Nephron progenitor cell (in vitro differentiated cells): ENCODE data around the gene PRPF6.

ENCODE experiments used
- DNase-seq: peaks from one replicate; pipeline ENCODE4 v3.0.0; 2021
- H3K27ac Mint-ChIP-seq: 2 replicates; pipeline ENCODE4 v1.8.0; 2021; ENCODE audit warnings: mild to moderate bottlenecking, moderate library complexity, mixed read lengths
- H3K27me3 Mint-ChIP-seq: 2 replicates; pipeline ENCODE4 v1.8.0; 2021; ENCODE audit warnings: mild to moderate bottlenecking, low read depth, mixed read lengths; ENCODE audit not compliant: poor library complexity
- H3K36me3 Mint-ChIP-seq: 2 replicates; pipeline ENCODE4 v1.8.0; 2021; ENCODE audit warnings: low read depth, mixed read lengths
- H3K4me1 Mint-ChIP-seq: 2 replicates; pipeline ENCODE4 v1.8.0; 2021; ENCODE audit warnings: mixed read lengths
- H3K4me3 Mint-ChIP-seq: 2 replicates; pipeline ENCODE4 v1.8.0; 2021; ENCODE audit warnings: mild to moderate bottlenecking, moderate library complexity, mixed read lengths
- H3K9me3 Mint-ChIP-seq: 2 replicates; pipeline ENCODE4 v1.8.0; 2021; ENCODE audit warnings: mild to moderate bottlenecking, moderate library complexity, mixed read lengths
- TF ChIP-seq, protein P1 (sequence below): fragments of 200-600 bp; sonication (generic); IDR thresholded peaks from 2 replicates; pipeline ENCODE4 v1.5.0; 2021; ENCODE audit warnings: antibody characterized with exemption

Gene PRPF6

GRCh38 chr20:63940472-63941266 lies 40.3 kb upstream of the PRPF6 start:
- Mint-ChIP-seq H3K4me3 (no peak overlapping the region), H3K4me1 (peaks cover 11% of the 10 kb centered on the region)

DNA sequence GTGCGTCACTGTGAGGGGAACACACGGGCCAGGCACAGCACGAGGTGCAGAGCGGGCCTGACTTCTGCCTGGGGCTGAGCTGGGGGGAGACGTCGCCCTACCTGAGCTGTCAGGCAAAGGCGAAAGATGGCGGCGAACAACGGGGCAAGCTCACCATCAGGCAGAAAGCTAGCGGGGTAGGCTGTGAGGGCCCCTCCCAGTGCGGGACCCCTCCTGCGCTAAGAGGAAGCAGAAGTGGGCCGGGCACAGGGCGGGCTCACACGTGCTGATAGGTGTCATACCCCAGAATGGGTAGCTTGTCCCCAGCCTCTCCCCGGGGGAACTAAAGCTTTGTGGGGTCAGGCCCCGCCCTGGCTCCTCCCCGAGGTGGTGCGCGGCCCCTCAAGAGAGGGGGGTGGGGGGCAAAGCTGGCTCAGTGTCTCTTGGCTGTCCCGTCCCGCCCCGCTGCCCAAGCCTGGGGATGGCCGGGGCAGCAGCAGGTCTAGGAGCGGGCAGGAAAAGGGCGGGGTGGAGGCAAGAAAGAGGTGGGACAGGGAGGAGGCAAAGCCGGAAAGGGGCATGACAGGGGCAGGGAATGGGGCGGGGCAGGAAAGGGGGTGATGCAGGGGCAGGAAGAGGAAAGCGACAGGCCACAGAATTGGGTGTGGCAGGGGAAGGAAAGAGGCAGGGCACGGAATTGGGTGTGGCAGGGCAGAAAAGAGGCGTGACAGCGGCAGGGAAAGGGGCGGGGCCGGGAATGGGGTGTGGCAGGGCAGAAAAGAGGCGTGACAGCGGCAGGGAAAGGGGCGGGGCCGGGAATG lies 39.5 kb upstream of the PRPF6 start:
- no peak for DNase-seq
- H3K36me3 Mint-ChIP-seq: peaks cover 13% of the 10 kb centered on the region
- TF ChIP-seq, protein P1, sequence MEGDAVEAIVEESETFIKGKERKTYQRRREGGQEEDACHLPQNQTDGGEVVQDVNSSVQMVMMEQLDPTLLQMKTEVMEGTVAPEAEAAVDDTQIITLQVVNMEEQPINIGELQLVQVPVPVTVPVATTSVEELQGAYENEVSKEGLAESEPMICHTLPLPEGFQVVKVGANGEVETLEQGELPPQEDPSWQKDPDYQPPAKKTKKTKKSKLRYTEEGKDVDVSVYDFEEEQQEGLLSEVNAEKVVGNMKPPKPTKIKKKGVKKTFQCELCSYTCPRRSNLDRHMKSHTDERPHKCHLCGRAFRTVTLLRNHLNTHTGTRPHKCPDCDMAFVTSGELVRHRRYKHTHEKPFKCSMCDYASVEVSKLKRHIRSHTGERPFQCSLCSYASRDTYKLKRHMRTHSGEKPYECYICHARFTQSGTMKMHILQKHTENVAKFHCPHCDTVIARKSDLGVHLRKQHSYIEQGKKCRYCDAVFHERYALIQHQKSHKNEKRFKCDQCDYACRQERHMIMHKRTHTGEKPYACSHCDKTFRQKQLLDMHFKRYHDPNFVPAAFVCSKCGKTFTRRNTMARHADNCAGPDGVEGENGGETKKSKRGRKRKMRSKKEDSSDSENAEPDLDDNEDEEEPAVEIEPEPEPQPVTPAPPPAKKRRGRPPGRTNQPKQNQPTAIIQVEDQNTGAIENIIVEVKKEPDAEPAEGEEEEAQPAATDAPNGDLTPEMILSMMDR: no peak
- no peaks in the 10 kb centered on the region for H3K9me3 Mint-ChIP-seq
- H3K27ac Mint-ChIP-seq: no peak overlapping the region
- H3K4me1 Mint-ChIP-seq: peaks cover 5% of the 10 kb centered on the region
- H3K27me3 Mint-ChIP-seq: no peaks in the 10 kb centered on the region
- no peak overlapping the region for H3K4me3 Mint-ChIP-seq

More at GRCh38 chr20:63940472-63941266, 40.3 kb upstream of the PRPF6 start:
- DNase-seq: no peak
- no peaks in the 10 kb centered on the region for H3K27me3 Mint-ChIP-seq
- no peak overlapping the region for H3K27ac Mint-ChIP-seq
- peaks cover 21% of the 10 kb centered on the region for H3K36me3 Mint-ChIP-seq
- TF ChIP-seq, protein P1: no peak
- no peaks in the 10 kb centered on the region for H3K9me3 Mint-ChIP-seq

- Mint-ChIP-seq H3K9me3 (no peaks in the 10 kb centered on the region), H3K4me3 (peak overlapping the region; percentile 69), H3K27ac (no peak overlapping the region), H3K27me3 (no peaks in the 10 kb centered on the region), H3K4me1 (peaks cover 12% of the 10 kb centered on the region), H3K36me3 (peaks cover 7% of the 10 kb centered on the region)
- DNase-seq: peak; percentile 63
- TF ChIP-seq, protein P1: no peak
Measured at GRCh38 chr20:63942250-63942951, 38.5 kb upstream of the PRPF6 start.

DNA sequence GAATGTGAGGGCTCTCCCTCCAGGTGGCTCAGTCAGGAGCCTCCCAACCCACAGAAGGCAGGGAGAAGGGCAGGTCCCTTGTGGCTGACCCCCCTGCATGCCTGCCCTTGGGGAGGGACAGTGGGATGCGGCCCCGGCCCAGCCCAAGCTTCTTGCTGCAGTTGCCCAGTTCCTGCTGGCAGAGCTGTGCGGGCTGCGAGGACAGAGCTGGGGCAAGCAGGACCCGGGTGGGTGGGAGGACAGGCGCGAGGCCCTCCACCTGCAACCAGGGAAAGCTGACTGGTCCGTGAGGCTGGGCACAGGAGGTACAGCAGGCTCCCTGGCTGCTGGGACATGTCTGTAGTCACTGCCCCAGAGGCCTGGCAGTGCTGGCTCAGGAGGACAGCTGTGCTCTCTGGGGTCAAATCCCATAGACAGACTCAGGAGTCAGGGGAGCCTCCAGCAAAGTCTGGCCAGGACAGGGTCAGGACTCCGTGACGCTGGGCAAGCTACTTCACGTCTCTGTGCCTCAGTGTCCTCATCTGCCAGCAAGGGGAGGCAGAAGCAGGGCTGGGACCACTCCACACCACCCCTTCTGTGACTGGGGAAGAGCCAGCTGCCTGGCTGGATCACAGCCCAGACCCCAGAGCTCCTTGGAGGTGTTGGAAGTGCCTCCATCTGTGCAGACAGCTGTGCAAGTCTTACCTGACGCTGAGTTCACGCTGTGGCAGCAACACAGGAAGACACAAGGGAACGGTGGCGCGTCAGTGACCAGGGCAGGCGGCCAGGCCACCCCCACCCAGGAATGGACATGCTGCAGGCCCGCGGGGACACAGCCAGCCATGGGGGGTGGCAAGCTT lies 37.7 kb upstream of the PRPF6 start:
- H3K27ac Mint-ChIP-seq: no peak overlapping the region

GRCh38 chr20:63943808-63944077 lies 37.2 kb upstream of the PRPF6 start:
- no peak overlapping the region for H3K4me3 Mint-ChIP-seq
- TF ChIP-seq, protein P1: no peak
- H3K36me3 Mint-ChIP-seq: no peaks in the 10 kb centered on the region
- peaks cover 20% of the 10 kb centered on the region for H3K4me1 Mint-ChIP-seq
- H3K9me3 Mint-ChIP-seq: no peaks in the 10 kb centered on the region
- no peak for DNase-seq
- no peaks in the 10 kb centered on the region for H3K27me3 Mint-ChIP-seq
- H3K27ac Mint-ChIP-seq: no peak overlapping the region

More for the DNA sequence above, 37.7 kb upstream of the PRPF6 start:
- Mint-ChIP-seq H3K4me1 (peaks cover 15% of the 10 kb centered on the region), H3K36me3 (no peaks in the 10 kb centered on the region), H3K4me3 (no peak overlapping the region), H3K27me3 (no peaks in the 10 kb centered on the region), H3K9me3 (no peaks in the 10 kb centered on the region)
- TF ChIP-seq, protein P1: no peak
- DNase-seq: no peak
